H9 (cell line): ENCODE data around the gene TPD52L2. TPM values are rescaled to one million over a fixed set of nuclear protein-coding genes. Genes with fewer than 3 reads are reported as not detected.

Source experiments
- DNase-seq: peaks from one replicate; pipeline ENCODE4 v3.0.0-alpha.2; 2017
- H2AFZ ChIP-seq: one replicate; pipeline ENCODE4 v1.6.1; 2013; ENCODE audit warnings: mild to moderate bottlenecking, low read length, control low read depth, moderate library complexity
- H2AK5ac ChIP-seq: 2 replicates; pipeline ENCODE4 v1.6.1; 2013; ENCODE audit warnings: low read length, control low read depth, mixed read lengths; ENCODE audit not compliant: insufficient read length
- H2BK120ac ChIP-seq: one replicate; pipeline ENCODE4 v1.6.1; 2013; ENCODE audit warnings: low read depth, mild to moderate bottlenecking, low read length, control low read depth, inconsistent platforms; ENCODE audit not compliant: poor library complexity, severe bottlenecking
- H2BK12ac ChIP-seq: 2 replicates; pipeline ENCODE4 v1.6.1; 2013; ENCODE audit warnings: low read length, control low read depth, mixed read lengths, low read depth; ENCODE audit not compliant: insufficient read length
- H2BK15ac ChIP-seq: 2 replicates; pipeline ENCODE4 v1.6.1; 2013; ENCODE audit warnings: low read depth, low read length, control low read depth
- H2BK20ac ChIP-seq: one replicate; pipeline ENCODE4 v1.6.1; 2013; ENCODE audit warnings: low read depth, mild to moderate bottlenecking, low read length, control low read depth, inconsistent platforms; ENCODE audit not compliant: poor library complexity, severe bottlenecking
- H2BK5ac ChIP-seq: 2 replicates; pipeline ENCODE4 v1.6.1; 2013; ENCODE audit warnings: low read length, control low read depth, mixed read lengths; ENCODE audit not compliant: insufficient read length
- H3K14ac ChIP-seq: 2 replicates; pipeline ENCODE4 v1.6.1; 2013; ENCODE audit warnings: low read length, control low read depth; ENCODE audit not compliant: insufficient read depth
- H3K18ac ChIP-seq: 2 replicates; pipeline ENCODE4 v1.6.1; 2013; ENCODE audit warnings: low read depth, mild to moderate bottlenecking, mixed read lengths, low read length, control low read depth; ENCODE audit not compliant: insufficient read length
- H3K23ac ChIP-seq: 2 replicates; pipeline ENCODE4 v1.6.1; 2013; ENCODE audit warnings: low read length, control low read depth, mixed read lengths, low read depth; ENCODE audit not compliant: insufficient read length
- H3K23me2 ChIP-seq: 2 replicates; pipeline ENCODE4 v1.6.1; 2013; ENCODE audit warnings: low read depth, mild to moderate bottlenecking, mixed read lengths, low read length, control low read depth; ENCODE audit not compliant: insufficient read length, poor library complexity, severe bottlenecking
- H3K27ac ChIP-seq: 2 replicates; pipeline ENCODE4 v1.5.1; 2013; ENCODE audit warnings: low read length, control low read depth, mixed read lengths, low read depth; ENCODE audit not compliant: insufficient read length
- H3K27me3 ChIP-seq: 2 replicates; pipeline ENCODE4 v1.6.1; 2013; ENCODE audit warnings: low read length, control low read depth, inconsistent platforms; ENCODE audit not compliant: insufficient read depth
- H3K4ac ChIP-seq: 2 replicates; pipeline ENCODE4 v1.6.1; 2013; ENCODE audit warnings: low read depth, mild to moderate bottlenecking, control low read depth, inconsistent platforms, low read length, moderate library complexity
- H3K4me1 ChIP-seq: 2 replicates; pipeline ENCODE4 v1.6.1; 2013; ENCODE audit warnings: low read length, control low read depth, inconsistent platforms; ENCODE audit not compliant: insufficient read depth
- H3K4me2 ChIP-seq: 2 replicates; pipeline ENCODE4 v1.6.1; 2013; ENCODE audit warnings: low read length, control low read depth, mixed read lengths; ENCODE audit not compliant: insufficient read length, insufficient read depth
- H3K56ac ChIP-seq: 2 replicates; pipeline ENCODE4 v1.6.1; 2013; ENCODE audit warnings: low read depth, mild to moderate bottlenecking, mixed read lengths, low read length, control low read depth; ENCODE audit not compliant: insufficient read length
- H3K79me1 ChIP-seq: 2 replicates; pipeline ENCODE4 v1.6.1; 2013; ENCODE audit warnings: low read depth, mild to moderate bottlenecking, moderate library complexity, low read length, control low read depth, inconsistent platforms; ENCODE audit not compliant: insufficient read depth, poor library complexity, severe bottlenecking
- H3K79me2 ChIP-seq: 2 replicates; pipeline ENCODE4 v1.6.1; 2013; ENCODE audit warnings: low read length, control low read depth, inconsistent platforms; ENCODE audit not compliant: insufficient read depth
- H3K9ac ChIP-seq: 2 replicates; pipeline ENCODE4 v1.6.1; 2013; ENCODE audit warnings: low read length, control low read depth, mixed read lengths; ENCODE audit not compliant: insufficient read length; ENCODE audit errors: extremely low read depth
- H3K9me3 ChIP-seq: one replicate; pipeline ENCODE4 v1.6.1; 2013; ENCODE audit warnings: low read depth, low read length, inconsistent platforms; ENCODE audit not compliant: control insufficient read depth
- H3T11ph ChIP-seq: one replicate; pipeline ENCODE4 v1.6.1; 2013; ENCODE audit warnings: mild to moderate bottlenecking, low read length, control low read depth, inconsistent platforms
- H4K20me1 ChIP-seq: one replicate; pipeline ENCODE4 v1.6.1; 2013; ENCODE audit not compliant: control insufficient read depth, insufficient read length, insufficient read depth
- H4K5ac ChIP-seq: 2 replicates; pipeline ENCODE4 v1.6.1; 2013; ENCODE audit warnings: low read depth, mild to moderate bottlenecking, mixed read lengths, low read length, control low read depth; ENCODE audit not compliant: insufficient read length
- H4K8ac ChIP-seq: replicated peaks from 2 replicates; pipeline ENCODE4 v1.6.1; 2013; ENCODE audit warnings: low read length, control low read depth, mixed read lengths, low read depth; ENCODE audit not compliant: insufficient read length
- H4K91ac ChIP-seq: 2 replicates; pipeline ENCODE4 v1.6.1; 2013; ENCODE audit warnings: low read depth, mild to moderate bottlenecking, moderate library complexity, mixed read lengths, low read length, control low read depth; ENCODE audit not compliant: insufficient read length
- H3K27ac Mint-ChIP-seq, 3 experiments: 2 replicates in 2 of 3; 3 replicates in 1 of 3; pipeline ENCODE4 v1.8.0; 2020 to 2021; ENCODE audit warnings: mixed read lengths in 3 of 3, mild to moderate bottlenecking in 1 of 3, moderate library complexity in 1 of 3
- H3K27me3 Mint-ChIP-seq: 2 replicates; pipeline ENCODE4 v1.8.0; 2021; ENCODE audit warnings: low read depth, mild to moderate bottlenecking, moderate library complexity, mixed read lengths
- H3K36me3 Mint-ChIP-seq, 3 experiments: 2 replicates in 2 of 3; 3 replicates in 1 of 3; pipeline ENCODE4 v1.8.0; 2020 to 2021; ENCODE audit warnings: low read depth in 3 of 3, mixed read lengths in 3 of 3; ENCODE audit not compliant: insufficient read depth in 1 of 3
- H3K4me1 Mint-ChIP-seq, 2 experiments: 2 replicates each; pipeline ENCODE4 v1.8.0; 2020; ENCODE audit warnings: mixed read lengths in 2 of 2
- H3K4me3 Mint-ChIP-seq, 2 experiments: 2 replicates in 1 of 2; 3 replicates in 1 of 2; pipeline ENCODE4 v1.8.0; 2020 to 2021; ENCODE audit warnings: mild to moderate bottlenecking in 2 of 2, mixed read lengths in 2 of 2, moderate library complexity in 1 of 2
- H3K9me3 Mint-ChIP-seq, 2 experiments: 2 replicates in 1 of 2; 3 replicates in 1 of 2; pipeline ENCODE4 v1.8.0; 2020; ENCODE audit warnings: mild to moderate bottlenecking in 2 of 2, mixed read lengths in 2 of 2, moderate library complexity in 1 of 2
- WGBS: extraction: QIAGEN DNeasy Blood & Tissue Kit; methylation state at CpG from one replicate; pipeline ENCODE4 v1.1.7; 2013; ENCODE audit warnings: missing lambda C conversion rate, low lambda C conversion rate, mixed read lengths; ENCODE audit not compliant: insufficient read length; ENCODE audit errors: extremely low coverage; 5-methylcytosine and 5-hydroxymethylcytosine counted together
- total RNA-seq: library from RNA; stranded (reverse); gene quantifications from 2 replicates; pipeline ENCODE4 v1.2.1, GENCODE V29; 2021
- TF ChIP-seq, protein P1 (sequence below): fragments of 200-600 bp; sonication (generic); conservative IDR thresholded peaks from 3 replicates; pipeline ENCODE4 v1.8.0; 2021; ENCODE audit warnings: antibody characterized with exemption, mild to moderate bottlenecking

The TPD52L2 gene
- total RNA-seq, 1 experiment from 2014 or later = 94.1 TPM

DNA sequence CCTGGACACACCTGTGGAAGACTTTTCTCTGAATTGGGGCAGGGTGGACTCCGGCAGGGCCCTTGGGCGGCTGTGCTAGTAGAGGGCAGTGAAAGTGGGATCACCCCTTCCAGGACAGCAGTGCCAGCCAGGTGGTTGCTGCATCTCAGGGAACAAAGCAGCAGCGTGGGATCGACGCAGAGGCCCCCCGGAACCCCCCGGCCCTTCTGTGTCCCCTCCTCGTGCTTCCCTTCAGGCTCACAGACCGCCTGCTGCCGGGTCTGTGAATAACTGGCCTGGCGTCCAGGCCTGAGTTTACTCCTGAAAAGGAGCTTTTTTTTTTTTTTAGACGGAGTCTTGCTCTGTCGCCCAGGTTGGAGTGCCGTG lies 21.0 kb downstream of the TPD52L2 start:
- Histone ChIP-seq H3K79me1 (no peaks in the 10 kb centered on the region), H3K9ac (no peak overlapping the region), H4K5ac (no peak overlapping the region), H3K14ac (no peak overlapping the region), H2BK5ac (no peak overlapping the region), H3K27me3 (no peaks in the 10 kb centered on the region), H4K91ac (no peak overlapping the region), H2BK15ac (no peak overlapping the region), H4K20me1 (no peaks in the 10 kb centered on the region), H3K4me1 (no peaks in the 10 kb centered on the region), H3K27ac (no peak overlapping the region), H2BK12ac (no peak overlapping the region), H3K4ac (no peak overlapping the region), H3T11ph (no peak overlapping the region), H2AK5ac (no peak overlapping the region), H2BK20ac (no peak overlapping the region), H3K18ac (no peak overlapping the region), H4K8ac (no peak overlapping the region), H3K23me2 (no peaks in the 10 kb centered on the region), H2AFZ (no peak overlapping the region), H3K79me2 (no peaks in the 10 kb centered on the region), H3K56ac (no peak overlapping the region), H3K9me3 (no peaks in the 10 kb centered on the region), H2BK120ac (no peak overlapping the region), H3K4me2 (no peak overlapping the region), H3K23ac (no peak overlapping the region)
- WGBS = no CpG with 5 or more reads among the region's 14 CpGs
- DNase-seq = no peak
- no peak overlapping the region for H3K4me3 Mint-ChIP-seq
- H3K4me1 Mint-ChIP-seq = no peaks in the 10 kb centered on the region
- TF ChIP-seq, protein P1, sequence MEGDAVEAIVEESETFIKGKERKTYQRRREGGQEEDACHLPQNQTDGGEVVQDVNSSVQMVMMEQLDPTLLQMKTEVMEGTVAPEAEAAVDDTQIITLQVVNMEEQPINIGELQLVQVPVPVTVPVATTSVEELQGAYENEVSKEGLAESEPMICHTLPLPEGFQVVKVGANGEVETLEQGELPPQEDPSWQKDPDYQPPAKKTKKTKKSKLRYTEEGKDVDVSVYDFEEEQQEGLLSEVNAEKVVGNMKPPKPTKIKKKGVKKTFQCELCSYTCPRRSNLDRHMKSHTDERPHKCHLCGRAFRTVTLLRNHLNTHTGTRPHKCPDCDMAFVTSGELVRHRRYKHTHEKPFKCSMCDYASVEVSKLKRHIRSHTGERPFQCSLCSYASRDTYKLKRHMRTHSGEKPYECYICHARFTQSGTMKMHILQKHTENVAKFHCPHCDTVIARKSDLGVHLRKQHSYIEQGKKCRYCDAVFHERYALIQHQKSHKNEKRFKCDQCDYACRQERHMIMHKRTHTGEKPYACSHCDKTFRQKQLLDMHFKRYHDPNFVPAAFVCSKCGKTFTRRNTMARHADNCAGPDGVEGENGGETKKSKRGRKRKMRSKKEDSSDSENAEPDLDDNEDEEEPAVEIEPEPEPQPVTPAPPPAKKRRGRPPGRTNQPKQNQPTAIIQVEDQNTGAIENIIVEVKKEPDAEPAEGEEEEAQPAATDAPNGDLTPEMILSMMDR = no peak
- no peak overlapping the region for H3K27ac Mint-ChIP-seq
- no peaks in the 10 kb centered on the region for H3K27me3 Mint-ChIP-seq
- no peaks in the 10 kb centered on the region for H3K9me3 Mint-ChIP-seq
- peaks cover 19 to 75% (median 71%) of the 10 kb centered on the region in 3 experiments; a peak in 6 of 7 replicates for H3K36me3 Mint-ChIP-seq
